ENCODE data around the gene ERF. TPM values are rescaled to one million over a fixed set of nuclear protein-coding genes. Genes with fewer than 3 reads are reported as not detected.
A peak's percentile ranks its signal among the peaks of the same experiment; 100 is the strongest.

The ERF gene
- total and polyA plus RNA-seq, 10 of the 15 experiments (the other 5 are each of a cell fraction or from before 2014, with no cell fraction given) = 0.02 to 51.8 (median 14.4) TPM

- TF ChIP-seq CTCF (IDR thresholded peaks at IDR 0.05 in 2 of 3, conservative IDR thresholded peaks at IDR 0.05 in 1 of 3; ENCODE audit: control insufficient read depth in 2 of 3, extremely low read depth in 1 of 3, insufficient read depth in 1 of 3, low read depth in 3 of 3, low read length in 3 of 3) (no peak), IKZF2 (IDR thresholded peaks at IDR 0.05) (no peak), KAT2A (conservative IDR thresholded peaks at IDR 0.05; ENCODE audit: control insufficient read depth, low read depth, low read length) (no peak), ATF7 (IDR thresholded peaks at IDR 0.05; ENCODE audit: low read depth) (peak; percentile 31; the same call in 1 of the 2 replicates), ZBTB11 (CRISPR knock-in tag; IDR thresholded peaks at IDR 0.05) (no peak), CEBPB (IDR thresholded peaks at IDR 0.05; ENCODE audit: borderline replicate concordance in 1 of 2, low read depth in 2 of 2, low read length in 2 of 2) (no peak), RCOR1 (conservative IDR thresholded peaks at IDR 0.05; ENCODE audit: low read depth, low read length) (no peak), NBN (IDR thresholded peaks at IDR 0.05) (no peak), BRCA1 (IDR thresholded peaks at IDR 0.05; ENCODE audit: low read depth, low read length) (no peak), SIX5 (IDR thresholded peaks at IDR 0.05; ENCODE audit: low read depth, low read length, severe bottlenecking) (no peak), CHD4 (IDR thresholded peaks at IDR 0.05) (no peak), BMI1 (IDR thresholded peaks at IDR 0.05; ENCODE audit: borderline replicate concordance) (peak; percentile 88), ATF2 (IDR thresholded peaks at IDR 0.05; ENCODE audit: low read length) (no peak), CHD1 (IDR thresholded peaks at IDR 0.05; ENCODE audit: low read depth, low read length) (no peak), MTA3 (IDR thresholded peaks at IDR 0.05; ENCODE audit: borderline replicate concordance, low read length) (no peak), SUZ12 (IDR thresholded peaks at IDR 0.05; ENCODE audit: unreplicated experiment) (no peak), NKRF (conservative IDR thresholded peaks at IDR 0.05) (peak; percentile 70), HSF1 (IDR thresholded peaks at IDR 0.05; ENCODE audit: low read depth, low read length) (no peak), POLR2AphosphoS5 (IDR thresholded peaks at IDR 0.05; ENCODE audit: low read length) (peak; percentile 76; the same call in 1 of the 2 replicates)
Observed at GRCh38 chr19:42254850-42255765, at the start of gene ERF (continued).
